BLaER1 treated with 17β-estradiol and CSF1 and Interleukin-3, amounts not matched to agents 10 nM and 100 nM (cell line): ENCODE data around the gene ANKRD11.

Experiments used
- H3K27ac ChIP-seq, 11 experiments: shearing (Covaris generic); formaldehyde crosslinking; 2 replicates each; pipeline ENCODE4 v1.8.1; 2022
- H3K27me3 ChIP-seq, 11 experiments: shearing (Covaris generic); formaldehyde crosslinking; 2 replicates each; pipeline ENCODE4 v1.8.1; 2022
- H3K36me3 ChIP-seq, 11 experiments: shearing (Covaris generic); formaldehyde crosslinking; 2 replicates each; pipeline ENCODE4 v1.8.1; 2022
- H3K4me1 ChIP-seq, 10 experiments: shearing (Covaris generic); formaldehyde crosslinking; 2 replicates each; pipeline ENCODE4 v1.8.1; 2022
- H3K4me2 ChIP-seq, 11 experiments: shearing (Covaris generic); formaldehyde crosslinking; 2 replicates each; pipeline ENCODE4 v1.8.1; 2022
- H3K4me3 ChIP-seq, 10 experiments: shearing (Covaris generic); formaldehyde crosslinking; 2 replicates each; pipeline ENCODE4 v1.8.1; 2022
- H3K9ac ChIP-seq, 11 experiments: shearing (Covaris generic); formaldehyde crosslinking; 2 replicates each; pipeline ENCODE4 v1.8.1; 2022
- H3K9me3 ChIP-seq, 11 experiments: shearing (Covaris generic); formaldehyde crosslinking; replicated peaks in 1 of 11; 2 replicates each; pipeline ENCODE4 v1.8.1; 2022
- H4K20me1 ChIP-seq, 11 experiments: shearing (Covaris generic); formaldehyde crosslinking; 2 replicates each; pipeline ENCODE4 v1.8.1; 2022
- Cebpa-rat ChIP-seq, 11 experiments: shearing (Covaris generic); IDR thresholded peaks; 2 replicates each; pipeline ENCODE4 v1.8.1; 2022

Gene ANKRD11

DNA sequence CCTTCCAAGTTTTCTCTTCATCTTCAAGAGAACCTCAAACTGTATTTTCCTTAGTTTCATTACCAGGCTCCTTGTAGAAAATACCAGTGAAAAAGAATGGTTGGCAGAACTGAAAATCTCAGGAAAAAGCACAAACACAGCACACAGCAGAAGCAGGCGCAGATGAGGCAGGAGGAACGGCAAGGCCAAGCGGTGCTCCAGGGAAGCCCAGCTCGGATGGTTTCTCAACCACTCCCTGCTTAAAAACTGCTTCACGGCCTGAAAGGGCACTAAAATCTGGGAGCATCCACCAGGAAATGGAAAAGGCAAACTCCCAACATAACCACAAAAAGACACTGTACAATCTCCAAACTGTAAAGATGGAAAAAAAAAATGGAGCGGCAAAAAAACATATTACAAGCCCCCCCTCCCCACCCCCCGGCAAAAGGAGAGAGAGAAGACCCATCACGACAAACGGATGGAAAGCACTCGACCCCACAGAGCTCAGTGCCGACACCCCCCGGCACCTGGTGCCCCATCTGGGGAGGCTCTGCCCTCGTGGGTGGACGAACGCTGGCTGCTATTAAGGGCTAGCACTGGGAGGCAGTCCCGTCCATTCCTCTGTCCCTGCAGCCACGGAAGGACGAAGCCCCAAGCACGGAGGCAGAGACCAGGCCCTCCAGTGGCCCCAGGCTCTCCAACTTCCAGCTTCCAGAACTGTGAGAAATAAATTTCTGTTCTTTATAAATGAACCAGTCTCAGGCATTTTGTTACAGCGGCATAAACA lies 145.3 kb downstream of the ANKRD11 start:
- Histone ChIP-seq H3K9me3 (no peaks in the 10 kb centered on the region), H3K27ac (peak overlapping the region in 3 of 11 experiments; percentile 15 to 37 (median 15); a peak in 2 of 22 replicates), H3K4me2 (peak overlapping the region in 9 of 11 experiments; percentile 4 to 91 (median 41); a peak in 13 of 22 replicates), H4K20me1 (peaks cover 100% of the 10 kb centered on the region in 11 experiments), H3K9ac (peak overlapping the region in 3 of 11 experiments; percentile 10 to 57 (median 43); a peak in 3 of 22 replicates), H3K36me3 (peaks cover 8 to 47% (median 30%) of the 10 kb centered on the region in 11 experiments; a peak in 18 of 22 replicates), H3K4me1 (peaks cover 78 to 92% (median 88%) of the 10 kb centered on the region in 10 experiments), H3K27me3 (no peaks in the 10 kb centered on the region), H3K4me3 (no peak overlapping the region)
- no peak for TF ChIP-seq Cebpa-rat (IDR thresholded peaks at IDR 0.05)

DNA sequence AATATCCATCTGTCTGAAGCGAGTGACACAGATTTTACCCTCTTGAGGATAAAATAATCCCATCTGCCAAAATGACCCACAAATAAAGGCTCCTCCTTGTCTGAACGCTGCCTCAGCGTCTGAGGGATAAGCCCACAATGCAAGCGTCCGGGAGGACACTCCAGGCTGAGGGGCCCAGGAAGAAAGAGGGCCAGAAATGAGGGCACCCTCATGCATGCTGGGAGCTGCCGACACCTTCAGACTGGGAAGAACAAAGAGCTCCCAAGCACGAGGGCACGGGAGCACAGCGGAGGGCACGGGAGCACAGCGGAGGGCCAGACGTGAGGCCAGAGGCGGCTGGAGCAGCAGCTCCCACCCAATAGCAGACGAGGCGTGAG lies 145.9 kb downstream of the ANKRD11 start:
- Histone ChIP-seq H3K4me3 (no peak overlapping the region), H3K9ac (peak overlapping the region in 3 of 11 experiments; percentile 10 to 57 (median 43); a peak in 4 of 22 replicates), H3K36me3 (peaks cover 8 to 47% (median 30%) of the 10 kb centered on the region in 11 experiments; a peak in 18 of 22 replicates), H3K4me2 (peak overlapping the region in 8 of 11 experiments; percentile 15 to 65 (median 40); a peak in 11 of 22 replicates), H3K4me1 (peaks cover 77 to 92% (median 88%) of the 10 kb centered on the region in 10 experiments), H4K20me1 (peaks cover 100% of the 10 kb centered on the region in 11 experiments), H3K27ac (peak overlapping the region in 3 of 11 experiments; percentile 15 to 37 (median 15); a peak in 2 of 22 replicates), H3K27me3 (no peaks in the 10 kb centered on the region), H3K9me3 (no peaks in the 10 kb centered on the region)
- TF ChIP-seq Cebpa-rat (IDR thresholded peaks at IDR 0.05), result no peak

DNA sequence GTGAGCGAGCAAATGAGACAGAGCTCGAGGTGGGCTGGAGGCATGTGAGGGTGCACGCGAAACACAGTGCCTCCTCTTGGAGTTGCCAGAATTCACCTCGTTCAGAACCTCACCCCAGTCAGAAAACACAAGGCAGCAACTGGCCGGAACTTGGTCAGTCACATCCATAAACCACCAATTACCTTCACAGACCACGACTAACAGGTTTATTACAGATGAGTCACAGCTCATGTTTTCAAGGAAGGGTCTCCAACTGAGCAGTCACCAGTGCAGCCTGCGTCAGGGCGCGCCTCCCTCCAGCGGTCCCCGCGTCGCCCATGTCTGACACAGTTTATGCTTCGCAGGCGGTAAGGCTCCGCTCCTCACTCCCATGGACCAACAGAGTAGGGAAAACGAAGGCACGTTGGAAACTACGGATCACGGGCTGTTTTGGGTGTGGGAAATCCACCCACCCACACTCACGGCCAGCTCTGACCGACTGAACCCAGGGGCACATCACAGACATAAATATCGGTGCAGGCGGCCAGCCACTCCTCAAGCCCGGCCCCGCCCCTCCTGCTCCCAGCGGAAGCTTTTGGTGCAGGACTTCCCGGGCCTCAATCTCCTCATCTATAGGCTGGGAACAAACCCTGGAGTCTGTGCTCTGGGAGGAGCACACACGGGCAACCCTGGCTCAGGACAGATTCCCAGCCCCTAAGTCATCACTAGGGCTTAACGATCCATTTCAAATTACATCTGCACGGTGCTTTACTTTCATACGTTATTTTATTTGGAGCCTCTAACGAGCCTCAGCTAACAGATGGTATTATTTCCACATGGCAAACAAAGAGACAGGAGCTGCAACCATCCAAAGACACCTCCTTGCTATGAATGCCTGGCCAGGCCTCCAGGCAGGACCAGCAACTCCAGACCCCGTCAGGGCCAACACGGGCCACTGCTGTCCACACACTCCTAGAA lies 146.6 kb downstream of the ANKRD11 start:
- peaks cover 100% of the 10 kb centered on the region in 11 experiments for H4K20me1 ChIP-seq
- peak overlapping the region in 3 of 11 experiments; percentile 10 to 57 (median 43); a peak in 3 of 22 replicates for H3K9ac ChIP-seq
- no peak for TF ChIP-seq Cebpa-rat (IDR thresholded peaks at IDR 0.05)
- no peaks in the 10 kb centered on the region for H3K27me3 ChIP-seq
- H3K4me2 ChIP-seq, result peak overlapping the region in 8 of 11 experiments; percentile 15 to 65 (median 40); a peak in 11 of 22 replicates
- peak overlapping the region in 1 of 11 experiments; percentile 37; a peak in 1 of 22 replicates for H3K27ac ChIP-seq
- H3K4me1 ChIP-seq, result peaks cover 77 to 92% (median 88%) of the 10 kb centered on the region in 10 experiments
- no peaks in the 10 kb centered on the region for H3K9me3 ChIP-seq
- peaks cover 8 to 47% (median 30%) of the 10 kb centered on the region in 11 experiments; a peak in 18 of 22 replicates for H3K36me3 ChIP-seq
- no peak overlapping the region for H3K4me3 ChIP-seq

DNA sequence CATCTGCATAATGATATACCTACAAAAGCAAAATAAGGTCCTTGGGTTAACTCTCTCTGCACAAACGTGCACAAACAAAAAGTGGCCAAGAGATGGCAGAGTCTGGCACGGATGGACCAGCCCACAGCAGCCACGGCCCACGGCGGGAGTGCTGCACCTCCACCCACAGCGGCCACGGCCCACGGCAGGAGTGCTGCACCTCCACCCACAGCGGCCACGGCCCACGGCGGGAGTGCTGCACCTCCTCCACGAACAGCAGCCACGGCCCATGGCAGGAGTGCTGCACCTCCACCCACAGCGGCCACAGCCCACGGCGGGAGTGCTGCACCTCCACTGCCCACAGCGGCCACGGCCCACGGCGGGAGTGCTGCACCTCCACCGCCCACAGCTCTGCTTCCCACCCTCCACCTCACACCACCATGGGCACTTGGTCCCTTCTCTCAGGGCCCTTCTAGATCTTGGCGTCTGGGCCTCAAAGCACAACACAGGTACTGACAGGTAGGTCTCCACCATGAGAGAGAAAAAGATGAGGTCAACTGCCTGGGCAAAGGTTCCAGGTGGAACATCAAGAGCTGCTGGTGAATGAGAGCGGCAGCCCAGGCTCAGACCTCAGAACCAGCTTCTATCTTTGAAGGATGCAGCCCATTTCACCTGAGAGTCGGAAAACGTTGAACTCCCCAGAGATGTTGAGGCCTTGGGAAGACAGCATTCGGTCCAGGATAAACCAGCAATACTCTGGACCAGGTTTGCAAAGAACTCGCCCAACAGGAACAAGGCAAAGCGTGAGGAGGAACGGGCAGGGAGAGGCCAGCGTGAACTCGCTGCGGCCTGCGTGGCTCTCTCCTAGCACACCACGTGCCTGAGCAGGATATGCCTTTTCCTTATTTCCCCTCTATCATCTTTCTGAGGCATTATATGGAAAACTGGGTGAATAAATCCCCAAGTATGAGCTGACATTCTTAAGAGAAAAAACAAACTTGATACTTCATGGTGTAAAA lies 148.4 kb downstream of the ANKRD11 start:
- peaks cover 81 to 92% (median 88%) of the 10 kb centered on the region in 10 experiments for H3K4me1 ChIP-seq
- peak overlapping the region in 3 of 11 experiments; percentile 6 to 62 (median 23); a peak in 2 of 22 replicates for H3K9ac ChIP-seq
- H3K36me3 ChIP-seq, result peaks cover 8 to 47% (median 27%) of the 10 kb centered on the region in 11 experiments; a peak in 18 of 22 replicates
- peak overlapping the region in 2 of 11 experiments; percentile 16 to 55; a peak in 1 of 22 replicates for H3K27ac ChIP-seq
- H3K4me2 ChIP-seq, result peak overlapping the region in 10 of 11 experiments; percentile 9 to 98 (median 86); a peak in 17 of 22 replicates
- H4K20me1 ChIP-seq, result peaks cover 100% of the 10 kb centered on the region in 11 experiments
- no peaks in the 10 kb centered on the region for H3K9me3 ChIP-seq
- H3K4me3 ChIP-seq, result no peak overlapping the region
- no peaks in the 10 kb centered on the region for H3K27me3 ChIP-seq
- TF ChIP-seq Cebpa-rat (IDR thresholded peaks at IDR 0.05), result no peak

DNA sequence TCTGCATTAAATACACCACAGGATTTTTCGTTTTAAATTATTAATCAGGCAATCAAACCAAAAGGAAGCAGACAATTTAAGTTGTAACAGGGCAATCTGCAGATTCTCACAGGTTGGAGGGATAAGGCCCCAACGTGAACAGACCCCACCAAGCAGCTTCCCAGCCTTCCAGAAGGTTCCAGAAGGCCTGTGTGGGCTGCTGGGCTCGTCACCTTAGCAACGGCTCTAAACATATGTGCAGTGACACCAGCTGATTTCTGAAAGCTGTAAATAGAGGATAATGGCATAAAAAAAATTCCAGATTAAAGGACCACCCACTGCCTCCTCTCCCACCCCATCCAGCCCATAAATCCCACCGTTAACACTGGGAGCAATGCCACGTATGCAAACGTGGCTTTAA lies 149.1 kb downstream of the ANKRD11 start:
- TF ChIP-seq Cebpa-rat (IDR thresholded peaks at IDR 0.05), result no peak
- Histone ChIP-seq H3K27me3 (no peaks in the 10 kb centered on the region), H3K4me3 (no peak overlapping the region), H3K27ac (peak overlapping the region in 8 of 11 experiments; percentile 14 to 55 (median 32); a peak in 7 of 22 replicates), H3K9ac (peak overlapping the region in 5 of 11 experiments; percentile 6 to 62 (median 45); a peak in 4 of 22 replicates), H3K4me1 (peaks cover 83 to 92% (median 88%) of the 10 kb centered on the region in 10 experiments), H4K20me1 (peaks cover 100% of the 10 kb centered on the region in 11 experiments), H3K4me2 (peak overlapping the region in 10 of 11 experiments; percentile 9 to 98 (median 86); a peak in 18 of 22 replicates), H3K36me3 (peaks cover 8 to 47% (median 25%) of the 10 kb centered on the region in 11 experiments; a peak in 18 of 22 replicates), H3K9me3 (no peaks in the 10 kb centered on the region)

DNA sequence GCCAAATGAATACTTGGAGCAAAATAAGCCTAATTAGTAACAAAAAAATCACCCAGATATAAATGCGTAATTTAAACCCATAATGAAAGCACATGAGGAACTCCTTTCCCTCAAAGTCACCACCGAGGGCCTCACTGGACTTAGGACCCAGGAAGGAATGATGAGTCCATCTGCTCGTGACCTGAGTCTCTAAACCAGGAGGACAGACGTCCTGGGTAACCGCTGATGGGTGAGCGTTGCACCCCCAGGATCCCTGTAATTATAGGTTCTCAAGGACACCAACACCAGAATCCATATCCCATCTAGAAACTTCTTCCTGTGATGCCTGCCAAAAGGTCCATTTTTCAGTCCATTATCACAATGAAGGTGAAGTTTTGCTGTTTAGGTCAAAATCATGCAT lies 151.5 kb downstream of the ANKRD11 start:
- Histone ChIP-seq H3K36me3 (peaks cover 0 to 30% (median 17%) of the 10 kb centered on the region in 11 experiments; a peak in 17 of 22 replicates), H4K20me1 (peaks cover 100% of the 10 kb centered on the region in 11 experiments), H3K4me2 (peak overlapping the region; percentile 30 to 98 (median 85)), H3K4me3 (no peak overlapping the region), H3K27ac (peak overlapping the region in 3 of 11 experiments; percentile 44 to 55 (median 51); a peak in 4 of 22 replicates), H3K9ac (peak overlapping the region in 5 of 11 experiments; percentile 13 to 36 (median 18); a peak in 5 of 22 replicates), H3K4me1 (peaks cover 85 to 92% (median 89%) of the 10 kb centered on the region in 10 experiments), H3K9me3 (no peaks in the 10 kb centered on the region), H3K27me3 (no peaks in the 10 kb centered on the region)
- TF ChIP-seq Cebpa-rat (IDR thresholded peaks at IDR 0.05), result no peak

DNA sequence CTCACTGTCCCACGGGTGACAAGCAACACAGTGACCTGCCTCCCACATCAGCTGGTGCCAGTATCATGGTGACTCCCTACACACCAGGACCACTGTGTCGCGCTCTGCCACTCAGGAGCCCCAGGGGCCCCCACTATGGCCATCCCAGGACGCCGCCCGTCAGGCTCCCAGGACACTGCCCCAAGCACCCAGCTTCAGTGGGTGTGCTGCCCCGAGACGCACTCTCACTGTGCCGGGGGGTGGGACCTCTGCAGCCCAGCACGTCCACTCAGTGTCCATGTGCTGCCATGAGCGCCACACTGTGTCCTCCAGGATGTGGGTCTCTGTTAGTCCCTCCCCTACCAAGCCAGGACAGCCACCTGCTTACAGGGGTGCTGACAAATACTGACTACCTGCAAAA lies 152.4 kb downstream of the ANKRD11 start:
- H3K27me3 ChIP-seq, result no peaks in the 10 kb centered on the region
- peaks cover 90 to 99% (median 95%) of the 10 kb centered on the region in 10 experiments for H3K4me1 ChIP-seq
- no peaks in the 10 kb centered on the region for H3K9me3 ChIP-seq
- no peak for TF ChIP-seq Cebpa-rat (IDR thresholded peaks at IDR 0.05)
- no peak overlapping the region for H3K4me3 ChIP-seq
- peaks cover 0 to 21% (median 8%) of the 10 kb centered on the region in 11 experiments; a peak in 17 of 22 replicates for H3K36me3 ChIP-seq
- peak overlapping the region; percentile 30 to 98 (median 85) for H3K4me2 ChIP-seq
- H4K20me1 ChIP-seq, result peaks cover 100% of the 10 kb centered on the region in 11 experiments
- peak overlapping the region in 2 of 11 experiments; percentile 2 to 55; a peak in 4 of 22 replicates for H3K27ac ChIP-seq
- peak overlapping the region in 2 of 11 experiments; percentile 12 to 25; a peak in 3 of 22 replicates for H3K9ac ChIP-seq
